Cardiac muscle cell (in vitro differentiated cells and primary cell): ENCODE data around the gene PAXIP1. TPM values are rescaled to one million over a fixed set of nuclear protein-coding genes. Genes with fewer than 3 reads are reported as not detected.
"Not testable (repeated sequence)": the region's sequence is repeated elsewhere in the genome, so short reads cannot be mapped to it uniquely, and the experiment has no call there.

Experiments
- DNase-seq, 2 donors: peaks; one replicate each; pipeline versions ENCODE4 v3.0.0 to v3.0.0-alpha.2; 2010 to 2017; ENCODE audit warnings: low read depth in 1 of 2, low spot score in 1 of 2
- H3K27ac ChIP-seq: fragments of 200-600 bp; sonication (generic); 2 replicates; pipeline ENCODE4 v1.5.1; 2016
- H3K27me3 ChIP-seq: fragments of 200-600 bp; sonication (generic); 2 replicates; pipeline ENCODE4 v1.6.0; 2016; ENCODE audit warnings: control low read depth
- H3K36me3 ChIP-seq: fragments of 200-600 bp; sonication (generic); 2 replicates; pipeline ENCODE4 v1.5.1; 2016; ENCODE audit warnings: control low read depth
- H3K4me1 ChIP-seq: fragments of 200-600 bp; sonication (generic); 2 replicates; pipeline ENCODE4 v1.8.1; 2017; ENCODE audit warnings: low read depth, mild to moderate bottlenecking, mixed run types
- H3K4me3 ChIP-seq: fragments of 200-600 bp; sonication (generic); 2 replicates; pipeline ENCODE4 v1.5.1; 2016; ENCODE audit warnings: mild to moderate bottlenecking
- H3K9me3 ChIP-seq: fragments of 200-600 bp; sonication (generic); 2 replicates; pipeline ENCODE4 v1.5.1; 2017; ENCODE audit warnings: low read depth, mild to moderate bottlenecking, control low read depth
- polyA plus RNA-seq: library from polyadenylated mRNA; unstranded; fragments of >200 nt; fragmentation: Nextera tagmentation; extraction: Ambion mirVana; gene quantifications from 2 replicates; pipeline ENCODE4 v1.2.1, GENCODE V29; 2016
- total RNA-seq: library from RNA; depleted of rRNA; stranded (reverse); fragments of >200 nt; gene quantifications from 2 replicates; pipeline ENCODE4 v1.2.3, GENCODE V29; 2016
- TF ChIP-seq, protein P1 (sequence below): IDR thresholded peaks from 2 replicates; pipeline ENCODE4 v1.5.1; 2012; ENCODE audit warnings: low read depth, mild to moderate bottlenecking, low read length

The PAXIP1 gene
- total and polyA plus RNA-seq, 2 experiments from 2014 or later, result 3.7 to 11.2 TPM

DNA sequence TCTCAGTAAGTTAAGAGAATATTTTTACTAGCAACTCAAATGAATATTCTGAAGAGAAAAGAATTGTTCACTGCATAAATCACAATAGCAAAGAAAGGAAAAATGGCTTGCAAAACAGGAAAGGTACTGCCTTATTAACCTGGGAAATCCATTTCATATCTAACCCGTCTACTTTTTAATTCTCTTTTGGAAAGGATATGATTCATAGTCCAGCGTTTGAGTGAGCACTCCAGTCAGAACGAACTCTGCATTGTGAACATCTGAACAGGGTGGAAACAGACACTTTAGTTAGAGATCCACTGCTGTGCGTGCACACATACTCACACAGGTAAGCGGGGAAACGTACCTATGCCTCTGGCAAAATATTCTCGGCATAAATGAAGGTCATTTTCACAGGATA, 56.8 kb downstream of the PAXIP1 start:
- H3K4me1 ChIP-seq, result no peaks in the 10 kb centered on the region
- H3K27ac ChIP-seq, result no peak overlapping the region
- H3K36me3 ChIP-seq, result peaks cover 33% of the 10 kb centered on the region
- H3K4me3 ChIP-seq, result no peak overlapping the region
- TF ChIP-seq, protein P1, sequence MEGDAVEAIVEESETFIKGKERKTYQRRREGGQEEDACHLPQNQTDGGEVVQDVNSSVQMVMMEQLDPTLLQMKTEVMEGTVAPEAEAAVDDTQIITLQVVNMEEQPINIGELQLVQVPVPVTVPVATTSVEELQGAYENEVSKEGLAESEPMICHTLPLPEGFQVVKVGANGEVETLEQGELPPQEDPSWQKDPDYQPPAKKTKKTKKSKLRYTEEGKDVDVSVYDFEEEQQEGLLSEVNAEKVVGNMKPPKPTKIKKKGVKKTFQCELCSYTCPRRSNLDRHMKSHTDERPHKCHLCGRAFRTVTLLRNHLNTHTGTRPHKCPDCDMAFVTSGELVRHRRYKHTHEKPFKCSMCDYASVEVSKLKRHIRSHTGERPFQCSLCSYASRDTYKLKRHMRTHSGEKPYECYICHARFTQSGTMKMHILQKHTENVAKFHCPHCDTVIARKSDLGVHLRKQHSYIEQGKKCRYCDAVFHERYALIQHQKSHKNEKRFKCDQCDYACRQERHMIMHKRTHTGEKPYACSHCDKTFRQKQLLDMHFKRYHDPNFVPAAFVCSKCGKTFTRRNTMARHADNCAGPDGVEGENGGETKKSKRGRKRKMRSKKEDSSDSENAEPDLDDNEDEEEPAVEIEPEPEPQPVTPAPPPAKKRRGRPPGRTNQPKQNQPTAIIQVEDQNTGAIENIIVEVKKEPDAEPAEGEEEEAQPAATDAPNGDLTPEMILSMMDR, result no peak
- H3K27me3 ChIP-seq, result no peaks in the 10 kb centered on the region
- no peaks in the 10 kb centered on the region for H3K9me3 ChIP-seq
- no peak for DNase-seq

DNA sequence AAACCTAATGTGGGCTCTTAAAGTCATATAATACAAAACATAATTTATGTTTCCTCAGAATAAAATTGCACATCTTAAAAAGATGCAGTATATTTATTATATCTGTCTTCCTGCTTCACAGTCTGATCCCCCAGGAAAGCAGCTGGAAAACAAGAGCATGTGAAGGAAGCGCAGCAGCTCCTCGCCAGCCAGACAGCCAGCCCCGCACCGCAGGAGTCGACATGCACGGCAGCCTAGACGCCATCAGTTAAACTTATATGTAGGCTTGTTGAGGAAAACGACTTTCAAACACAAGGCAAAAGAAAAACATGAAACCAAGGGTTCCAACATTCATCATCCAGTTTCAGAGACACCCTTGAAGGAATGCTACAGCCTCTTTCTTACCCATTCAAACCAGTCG, 59.0 kb downstream of the PAXIP1 start:
- Histone ChIP-seq H3K9me3 (no peaks in the 10 kb centered on the region), H3K4me1 (no peaks in the 10 kb centered on the region), H3K36me3 (peaks cover 28% of the 10 kb centered on the region), H3K4me3 (no peak overlapping the region), H3K27me3 (no peaks in the 10 kb centered on the region), H3K27ac (no peak overlapping the region)
- TF ChIP-seq, protein P1, result no peak
- DNase-seq, result no peak

DNA sequence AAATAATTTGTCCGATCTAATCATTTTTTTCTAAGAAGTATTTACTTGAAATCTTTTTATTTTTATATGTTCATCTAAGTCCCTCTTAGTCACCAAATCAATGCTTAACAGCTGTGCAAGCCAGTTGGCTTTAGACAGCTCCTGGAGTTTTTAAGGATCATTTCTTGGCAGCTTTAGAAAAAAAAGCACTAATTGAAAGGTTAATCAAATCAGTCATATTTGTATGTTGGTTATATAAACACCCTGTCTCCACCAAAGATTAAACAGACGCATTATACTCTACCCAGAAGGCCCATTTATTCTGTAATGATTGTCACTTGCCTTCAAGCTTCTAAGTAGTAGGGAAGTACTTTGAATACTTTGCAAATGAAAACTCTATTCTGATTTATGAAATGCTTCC, 60.2 kb downstream of the PAXIP1 start:
- Histone ChIP-seq H3K36me3 (peaks cover 28% of the 10 kb centered on the region), H3K9me3 (no peaks in the 10 kb centered on the region), H3K4me3 (no peak overlapping the region), H3K27me3 (no peaks in the 10 kb centered on the region), H3K27ac (no peak overlapping the region), H3K4me1 (no peaks in the 10 kb centered on the region)
- DNase-seq, result no peak
- TF ChIP-seq, protein P1, result no peak

DNA sequence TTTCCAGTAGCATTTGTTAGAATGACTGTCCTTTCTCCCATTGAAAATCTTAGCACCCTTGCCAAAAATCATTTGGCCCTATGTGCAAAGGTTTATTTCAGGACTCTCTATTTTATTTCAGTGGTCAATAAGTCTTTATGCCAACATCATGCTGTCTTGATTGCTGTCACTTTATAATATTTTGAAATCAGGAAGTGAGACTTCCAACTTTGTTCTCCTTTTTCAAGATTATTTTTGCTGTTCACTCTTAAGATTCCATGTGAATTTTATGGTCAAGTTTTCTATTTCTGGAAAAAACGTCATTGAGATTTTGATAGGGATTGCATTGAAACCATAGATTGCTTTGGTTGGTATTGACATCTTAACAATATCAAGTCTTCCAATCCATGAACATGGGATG, 65.1 kb downstream of the PAXIP1 start:
- no peak overlapping the region for H3K4me3 ChIP-seq
- H3K9me3 ChIP-seq, result no peaks in the 10 kb centered on the region
- no peaks in the 10 kb centered on the region for H3K27me3 ChIP-seq
- H3K27ac ChIP-seq, result no peak overlapping the region
- no peak for DNase-seq
- no peaks in the 10 kb centered on the region for H3K4me1 ChIP-seq
- TF ChIP-seq, protein P1, result no peak
- H3K36me3 ChIP-seq, result no peaks in the 10 kb centered on the region

DNA sequence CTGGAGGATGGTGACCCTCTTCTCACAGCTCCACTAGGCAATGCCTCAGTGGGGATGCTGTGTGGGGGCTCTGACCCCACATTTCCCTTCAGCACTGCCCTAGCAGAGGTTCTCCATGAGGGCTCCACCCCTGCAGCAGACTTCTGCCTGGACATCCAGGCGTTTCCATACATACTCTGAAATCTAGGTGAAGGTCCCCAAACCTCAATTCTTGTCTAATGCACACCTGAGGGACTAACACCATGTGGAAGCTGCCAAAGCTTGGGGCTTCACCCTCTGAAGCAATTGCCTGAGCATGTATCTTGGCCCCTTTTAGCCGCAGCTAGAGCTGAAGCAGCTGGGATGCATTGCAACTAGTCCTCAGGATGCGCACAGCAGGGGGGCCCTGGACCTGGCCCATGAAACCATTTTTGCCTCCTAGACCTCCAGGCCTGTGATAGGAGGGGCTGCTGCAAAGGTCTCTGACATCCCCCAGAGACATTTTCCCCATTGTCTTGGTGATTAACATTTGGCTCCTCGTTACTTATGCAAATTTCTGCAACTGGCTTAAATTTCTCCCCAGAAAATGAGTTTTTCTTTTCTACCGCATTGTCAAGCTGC, 68.5 kb downstream of the PAXIP1 start:
- H3K27me3 ChIP-seq, DNase-seq, H3K36me3 ChIP-seq, H3K4me3 ChIP-seq, H3K9me3 ChIP-seq, H3K4me1 ChIP-seq, H3K27ac ChIP-seq: not testable (repeated sequence)

DNA sequence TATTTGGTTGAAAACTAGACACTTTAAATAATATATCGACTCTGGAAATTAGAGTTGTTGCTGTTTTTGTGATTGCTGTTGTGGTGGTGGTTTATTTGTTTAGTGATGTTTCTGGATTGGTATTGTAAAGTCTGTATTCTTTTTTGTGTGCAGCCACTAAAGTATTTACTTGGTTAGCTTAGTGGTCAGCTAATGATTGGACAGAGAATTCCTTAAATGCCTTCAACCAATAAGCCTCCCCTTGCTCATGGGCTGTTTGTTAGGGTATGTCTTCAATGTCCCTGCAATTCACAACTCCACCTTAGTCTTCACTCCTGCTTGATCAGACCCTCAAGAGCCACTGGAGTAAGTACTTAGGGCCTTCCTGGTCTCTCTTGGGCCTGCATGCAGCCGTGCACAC, 71.0 kb downstream of the PAXIP1 start:
- no peak for DNase-seq
- Histone ChIP-seq H3K4me3 (no peak overlapping the region), H3K27me3 (no peaks in the 10 kb centered on the region), H3K36me3 (no peaks in the 10 kb centered on the region), H3K9me3 (no peaks in the 10 kb centered on the region), H3K4me1 (no peaks in the 10 kb centered on the region), H3K27ac (no peak overlapping the region)
- TF ChIP-seq, protein P1, result no peak
